HG03159 (cell line): Measurements from ENCODE around the gene WNT7B.

Experiments used
- ATAC-seq: cut with Tn5 transposase; IDR thresholded peaks from one replicate; pipeline ENCODE4 v1.9.1; 2021; ENCODE audit warnings: mild to moderate bottlenecking, moderate library complexity; ENCODE audit not compliant: unreplicated experiment

Gene WNT7B

GRCh38 chr22:45914309-45914708 lies 62.7 kb downstream of the WNT7B start:
- no peak for ATAC-seq

DNA sequence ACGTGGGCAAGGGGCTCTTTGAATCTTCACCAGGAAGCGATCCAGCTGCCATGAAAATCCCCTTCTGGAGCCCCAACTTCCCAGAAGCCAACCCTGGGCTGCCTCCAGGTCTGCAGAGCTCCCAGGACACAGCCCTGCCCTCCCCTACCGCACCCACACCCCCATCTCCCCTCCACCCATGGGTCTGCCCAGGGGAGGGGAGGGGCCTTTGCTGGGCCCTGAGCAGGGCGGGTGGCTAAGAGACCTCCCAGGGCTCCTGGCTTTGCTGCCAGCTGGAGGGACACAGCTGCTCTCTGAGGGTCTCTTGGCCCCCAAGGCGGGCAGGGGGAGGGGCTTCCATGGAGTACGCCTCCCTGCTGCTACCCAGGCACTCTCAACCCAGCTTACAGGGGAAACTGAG lies 64.1 kb downstream of the WNT7B start:
- ATAC-seq = no peak

DNA sequence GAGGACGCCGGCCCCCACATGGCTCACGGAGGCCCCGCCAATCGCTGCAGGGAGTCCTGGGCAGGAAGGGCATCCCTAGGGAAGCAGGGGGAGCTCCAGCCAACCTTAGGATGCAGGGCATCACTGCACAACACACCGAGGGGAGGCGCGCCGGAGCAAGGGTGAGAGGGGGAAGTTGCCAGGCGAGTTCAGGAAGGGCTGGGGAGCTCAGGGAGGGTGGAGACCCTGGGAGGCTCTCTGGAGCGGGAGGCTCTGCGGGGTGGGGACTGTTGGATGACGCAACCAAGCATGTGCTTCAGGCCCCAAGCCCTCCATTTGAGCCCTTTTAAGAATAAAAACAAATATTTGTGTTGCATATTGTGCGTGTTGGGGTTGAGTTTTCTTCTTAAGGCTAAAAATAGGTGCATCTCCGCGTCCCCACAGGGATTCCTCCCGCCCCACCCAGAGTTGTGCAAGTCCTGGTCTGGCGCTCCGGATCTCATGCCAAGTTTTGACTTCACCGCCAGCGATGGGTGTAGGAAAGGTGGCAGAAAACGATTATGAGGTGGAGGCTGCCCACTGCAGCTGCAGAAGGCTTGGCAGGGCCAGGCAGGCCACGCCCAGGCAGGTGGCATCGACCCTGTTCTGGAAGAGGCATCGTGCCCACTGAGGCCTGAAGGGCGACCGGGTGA lies 65.2 kb downstream of the WNT7B start:
- no peak for ATAC-seq

GRCh38 chr22:45910928-45911467 lies 66.0 kb downstream of the WNT7B start:
- no peak for ATAC-seq

- no peak for ATAC-seq
Measured at GRCh38 chr22:45908961-45909360, 68.0 kb downstream of the WNT7B start.

- no peak for ATAC-seq
Measured at GRCh38 chr22:45907996-45908395, 69.0 kb downstream of the WNT7B start.

- no peak for ATAC-seq
Measured at GRCh38 chr22:45907378-45907777, 69.6 kb downstream of the WNT7B start.

DNA sequence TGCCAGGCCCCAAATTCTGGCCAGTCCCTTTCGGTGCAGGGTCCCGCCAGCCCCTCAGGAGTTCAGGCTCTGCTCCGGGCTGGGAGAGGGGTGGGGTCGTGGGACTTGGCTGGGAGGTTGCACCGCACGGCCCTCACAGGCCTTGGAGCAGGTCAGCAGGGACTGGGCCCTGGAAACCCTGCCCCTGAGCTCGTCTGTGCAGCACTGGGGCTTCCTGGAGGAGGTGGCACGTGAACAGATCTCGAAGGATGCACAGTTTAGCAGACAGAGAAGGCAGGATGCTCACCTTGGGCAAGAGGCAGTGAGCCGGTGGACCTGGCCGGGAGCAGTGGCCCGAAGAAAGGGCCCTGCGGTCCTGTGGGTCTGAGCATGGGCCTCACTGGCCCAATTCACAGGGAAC lies 70.0 kb downstream of the WNT7B start:
- no peak for ATAC-seq

- no peak for ATAC-seq
Measured at GRCh38 chr22:45905924-45906865, 70.8 kb downstream of the WNT7B start.

- no peak for ATAC-seq
Measured at GRCh38 chr22:45905326-45905923, 71.5 kb downstream of the WNT7B start.

DNA sequence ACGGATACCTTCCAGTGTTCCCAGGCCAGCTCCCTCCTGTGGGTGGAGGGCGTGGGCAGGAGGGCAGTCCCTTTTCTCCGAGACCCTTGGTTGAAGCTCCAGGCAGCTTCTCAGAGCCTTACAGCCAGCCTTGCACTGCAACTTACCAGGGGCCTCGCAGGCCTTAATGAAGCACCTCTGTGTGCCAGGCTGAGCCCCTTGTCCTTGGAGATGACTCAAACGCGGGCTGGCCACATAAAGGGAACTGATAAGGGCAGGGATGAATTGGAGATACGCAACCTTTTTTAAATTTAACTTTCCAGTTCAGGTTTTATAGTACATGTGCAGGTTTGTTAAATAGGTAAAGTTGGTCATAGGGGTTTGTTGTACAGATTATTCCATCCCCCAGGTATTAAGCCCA lies 72.7 kb downstream of the WNT7B start:
- ATAC-seq = no peak

DNA sequence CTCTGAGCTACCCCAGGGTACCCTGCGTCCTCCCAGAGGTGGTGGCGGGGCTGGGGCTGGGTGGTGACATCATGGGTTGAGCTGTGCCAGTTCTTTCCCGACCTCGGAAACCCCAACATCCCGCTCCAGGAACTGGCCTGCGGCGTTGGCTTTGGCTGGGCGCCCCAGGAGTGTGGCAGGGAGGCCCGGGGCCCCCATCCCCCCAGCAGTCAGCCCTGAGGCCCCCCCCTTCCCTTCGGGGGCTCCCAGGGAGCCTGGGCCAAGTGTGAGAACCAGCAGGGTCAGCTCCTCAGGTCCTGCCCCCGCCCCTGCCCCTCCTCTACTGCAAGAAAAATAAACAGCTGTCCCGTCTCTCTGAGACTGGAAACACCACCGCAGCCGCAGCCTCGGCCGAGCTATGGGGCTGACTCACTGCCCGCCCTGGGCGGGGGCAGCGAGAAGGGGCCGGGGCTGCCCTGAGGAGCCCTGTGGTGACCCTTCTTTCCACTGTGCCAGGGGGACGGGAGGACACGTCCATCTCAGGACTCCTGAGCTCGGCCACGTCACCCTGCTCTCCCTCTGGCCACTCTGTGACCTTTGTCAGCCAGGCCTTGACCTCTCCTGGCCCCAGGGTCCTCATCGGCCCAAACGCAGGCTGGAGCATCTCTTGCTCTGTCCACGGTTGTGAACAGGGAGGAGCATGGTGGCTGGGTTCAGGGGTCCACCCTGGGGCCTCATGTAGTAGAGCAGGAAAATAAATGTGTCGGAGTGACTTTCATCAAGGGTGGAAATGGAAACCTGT lies 73.4 kb downstream of the WNT7B start:
- ATAC-seq = no peak

GRCh38 chr22:45897736-45898135 lies 79.2 kb downstream of the WNT7B start:
- ATAC-seq = no peak

DNA sequence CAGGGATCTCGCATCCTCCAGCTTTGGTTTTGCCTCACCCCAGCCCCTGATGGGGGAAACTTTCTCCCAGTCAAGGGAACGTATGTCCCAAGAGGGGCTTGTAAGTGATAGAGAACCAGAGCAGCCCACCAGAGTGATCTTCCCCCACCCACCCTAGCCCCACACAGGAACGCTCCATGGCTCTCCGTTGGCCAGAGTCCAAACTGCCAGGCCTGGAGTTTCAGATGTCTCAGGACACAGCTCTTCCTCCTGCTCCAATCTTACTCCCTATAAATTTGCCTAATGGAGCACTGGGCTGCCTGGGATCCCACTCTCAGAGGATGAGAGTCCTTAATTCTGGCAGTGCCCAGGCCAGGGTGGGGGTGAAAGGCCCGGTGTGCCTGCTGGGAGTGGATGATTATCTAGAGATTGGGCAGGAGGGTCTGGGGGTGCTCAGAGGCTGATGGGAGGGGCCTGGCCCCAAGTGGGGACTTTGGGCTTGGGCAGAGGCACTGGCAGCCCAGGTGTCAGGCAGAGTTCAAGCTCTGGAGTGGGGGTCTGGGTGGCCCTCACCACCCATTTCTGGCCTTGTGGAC lies 79.9 kb downstream of the WNT7B start:
- ATAC-seq = no peak

GRCh38 chr22:45896153-45896951 lies 80.6 kb downstream of the WNT7B start:
- ATAC-seq = no peak

GRCh38 chr22:45895436-45896152 lies 81.4 kb downstream of the WNT7B start:
- no peak for ATAC-seq

GRCh38 chr22:45893516-45893915 lies 83.4 kb downstream of the WNT7B start:
- ATAC-seq = no peak

DNA sequence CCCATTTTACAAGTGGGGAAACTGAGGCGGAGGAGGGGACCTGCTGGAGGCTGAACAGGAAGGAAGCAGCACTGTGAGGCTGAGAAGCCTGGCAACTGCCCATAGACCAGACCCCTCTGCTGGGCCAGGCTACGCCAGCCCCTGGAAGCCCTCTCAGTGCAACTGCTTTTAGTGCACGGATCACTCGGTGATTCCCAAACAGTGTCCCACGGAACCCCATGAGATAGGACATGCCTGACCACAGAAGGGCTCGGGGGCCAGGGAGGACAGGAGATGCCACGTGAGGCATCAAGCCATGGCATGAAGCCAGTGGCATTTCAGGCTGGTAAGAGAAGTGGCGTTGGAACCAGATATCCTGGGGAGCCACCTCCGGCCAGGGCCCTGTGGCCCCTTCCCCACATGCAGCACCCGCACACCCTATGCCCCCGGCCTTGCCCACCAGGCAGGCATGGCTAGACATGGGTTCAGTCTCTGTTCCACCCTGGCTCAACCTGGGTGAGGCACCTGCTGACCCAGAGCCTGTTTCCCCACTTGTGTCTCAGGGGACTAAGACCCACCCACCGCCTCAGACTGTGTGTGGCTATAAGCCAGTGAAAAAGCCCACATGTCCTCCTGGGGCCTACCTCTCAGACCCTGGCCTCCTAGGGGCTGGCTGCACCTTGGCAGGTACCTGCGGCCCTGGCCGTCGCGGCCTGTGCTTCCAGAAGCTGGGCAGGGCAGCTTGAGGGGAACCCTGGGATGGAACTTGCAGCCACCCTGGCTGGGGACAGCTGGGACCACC lies 84.1 kb downstream of the WNT7B start:
- no peak for ATAC-seq
